ENCODE data around the gene METTL23.

DNA sequence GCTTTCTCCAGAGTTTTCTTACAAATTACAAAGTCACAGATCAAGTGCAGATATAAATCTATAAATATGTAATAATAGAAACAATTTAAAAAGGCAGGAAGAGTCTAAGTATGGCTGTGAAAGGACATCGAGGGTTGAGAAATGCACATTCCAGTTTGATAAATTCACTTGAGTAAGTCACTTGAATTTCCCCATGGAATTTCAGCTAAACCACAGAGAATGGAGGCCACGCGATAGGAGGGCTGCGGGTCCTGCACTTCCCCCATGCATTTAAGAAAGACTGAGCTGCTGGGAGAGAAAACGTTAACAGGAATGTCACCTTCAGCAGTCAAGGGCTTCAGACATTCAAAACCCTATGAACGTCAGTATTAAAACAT is 9.8 kb upstream of the METTL23 start:
- TF ChIP-seq POLR2A (IDR thresholded peaks at IDR 0.05): no peak
- TF ChIP-seq, protein P1, sequence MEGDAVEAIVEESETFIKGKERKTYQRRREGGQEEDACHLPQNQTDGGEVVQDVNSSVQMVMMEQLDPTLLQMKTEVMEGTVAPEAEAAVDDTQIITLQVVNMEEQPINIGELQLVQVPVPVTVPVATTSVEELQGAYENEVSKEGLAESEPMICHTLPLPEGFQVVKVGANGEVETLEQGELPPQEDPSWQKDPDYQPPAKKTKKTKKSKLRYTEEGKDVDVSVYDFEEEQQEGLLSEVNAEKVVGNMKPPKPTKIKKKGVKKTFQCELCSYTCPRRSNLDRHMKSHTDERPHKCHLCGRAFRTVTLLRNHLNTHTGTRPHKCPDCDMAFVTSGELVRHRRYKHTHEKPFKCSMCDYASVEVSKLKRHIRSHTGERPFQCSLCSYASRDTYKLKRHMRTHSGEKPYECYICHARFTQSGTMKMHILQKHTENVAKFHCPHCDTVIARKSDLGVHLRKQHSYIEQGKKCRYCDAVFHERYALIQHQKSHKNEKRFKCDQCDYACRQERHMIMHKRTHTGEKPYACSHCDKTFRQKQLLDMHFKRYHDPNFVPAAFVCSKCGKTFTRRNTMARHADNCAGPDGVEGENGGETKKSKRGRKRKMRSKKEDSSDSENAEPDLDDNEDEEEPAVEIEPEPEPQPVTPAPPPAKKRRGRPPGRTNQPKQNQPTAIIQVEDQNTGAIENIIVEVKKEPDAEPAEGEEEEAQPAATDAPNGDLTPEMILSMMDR (IDR thresholded peaks at IDR 0.05): no peak

All from adrenal gland (tissue), 5 donors.